PC-3 (cell line): ENCODE data around the gene KRT23.

ENCODE experiments used
- EZH2 ChIP-seq: fragments of 300-600 bp; sonication (generic); IDR thresholded peaks from one replicate; pipeline ENCODE4 v1.6.1; 2017; ENCODE audit warnings: antibody characterized with exemption, mild to moderate bottlenecking, low read length; ENCODE audit not compliant: unreplicated experiment
- EZH2phosphoT487 ChIP-seq: fragments of 300-600 bp; sonication (generic); IDR thresholded peaks from 2 replicates; pipeline ENCODE4 v1.6.1; 2018; ENCODE audit warnings: mild to moderate bottlenecking, antibody characterized with exemption, low read length, borderline replicate concordance
- TF ChIP-seq, protein P1 (sequence below): fragments of 300-600 bp; sonication (generic); conservative IDR thresholded peaks from 2 replicates; pipeline ENCODE4 v1.5.1; 2017; ENCODE audit warnings: antibody characterized with exemption, low read depth, mild to moderate bottlenecking, low read length

DNA sequence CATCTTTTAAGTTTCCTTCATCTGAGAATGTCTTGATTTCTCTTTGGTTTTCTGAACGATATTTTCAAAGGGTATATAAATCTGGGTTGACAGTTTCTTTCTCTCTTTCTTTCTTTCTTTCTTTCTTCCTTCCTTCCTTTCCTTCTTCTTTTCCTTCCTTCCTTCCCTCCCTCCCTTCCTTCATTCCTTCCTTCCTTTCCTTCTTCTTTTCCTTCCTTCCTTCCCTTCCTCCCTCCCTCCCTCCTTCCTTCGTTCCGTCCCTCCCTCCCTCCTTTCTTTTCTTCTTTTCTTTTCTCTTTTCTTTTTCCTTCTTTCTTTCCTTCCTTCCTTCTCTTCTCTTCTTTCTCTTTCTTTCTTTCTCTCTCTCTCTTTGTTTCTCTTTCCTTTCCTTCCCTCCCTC, 36.9 kb upstream of the KRT23 start:
- TF ChIP-seq, protein P1, sequence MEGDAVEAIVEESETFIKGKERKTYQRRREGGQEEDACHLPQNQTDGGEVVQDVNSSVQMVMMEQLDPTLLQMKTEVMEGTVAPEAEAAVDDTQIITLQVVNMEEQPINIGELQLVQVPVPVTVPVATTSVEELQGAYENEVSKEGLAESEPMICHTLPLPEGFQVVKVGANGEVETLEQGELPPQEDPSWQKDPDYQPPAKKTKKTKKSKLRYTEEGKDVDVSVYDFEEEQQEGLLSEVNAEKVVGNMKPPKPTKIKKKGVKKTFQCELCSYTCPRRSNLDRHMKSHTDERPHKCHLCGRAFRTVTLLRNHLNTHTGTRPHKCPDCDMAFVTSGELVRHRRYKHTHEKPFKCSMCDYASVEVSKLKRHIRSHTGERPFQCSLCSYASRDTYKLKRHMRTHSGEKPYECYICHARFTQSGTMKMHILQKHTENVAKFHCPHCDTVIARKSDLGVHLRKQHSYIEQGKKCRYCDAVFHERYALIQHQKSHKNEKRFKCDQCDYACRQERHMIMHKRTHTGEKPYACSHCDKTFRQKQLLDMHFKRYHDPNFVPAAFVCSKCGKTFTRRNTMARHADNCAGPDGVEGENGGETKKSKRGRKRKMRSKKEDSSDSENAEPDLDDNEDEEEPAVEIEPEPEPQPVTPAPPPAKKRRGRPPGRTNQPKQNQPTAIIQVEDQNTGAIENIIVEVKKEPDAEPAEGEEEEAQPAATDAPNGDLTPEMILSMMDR = no peak
- TF ChIP-seq EZH2 (no peak), EZH2phosphoT487 (no peak)
